Activated CD8-positive, alpha-beta memory T cell treated with anti-CD3 and anti-CD28 coated beads, Interleukin-2, amount 50 U/mL, for 24 hours (primary cell): ENCODE measurements around the gene DDX41.

Experiments
- DNase-seq: peaks from one replicate; pipeline ENCODE4 v3.0.0-alpha.2; 2020; ENCODE audit errors: extremely low read depth

The DDX41 gene

GRCh38 chr5:177484902-177485549 is 31.7 kb downstream of the DDX41 start:
- no peak for DNase-seq

- DNase-seq = no peak
Measured at GRCh38 chr5:177483994-177484901, 32.5 kb downstream of the DDX41 start.

GRCh38 chr5:177483042-177483441 is 33.7 kb downstream of the DDX41 start:
- no peak for DNase-seq

GRCh38 chr5:177482359-177482795 is 34.4 kb downstream of the DDX41 start:
- no peak for DNase-seq

- DNase-seq = no peak
Measured at GRCh38 chr5:177479774-177480173, 37.0 kb downstream of the DDX41 start.

GRCh38 chr5:177478711-177479646 is 37.8 kb downstream of the DDX41 start:
- no peak for DNase-seq

- DNase-seq = no peak
Measured at GRCh38 chr5:177477701-177478477, 38.9 kb downstream of the DDX41 start.

- no peak for DNase-seq
Measured at GRCh38 chr5:177476531-177477233, 40.1 kb downstream of the DDX41 start.

- no peak for DNase-seq
Measured at GRCh38 chr5:177475563-177476427, 41.0 kb downstream of the DDX41 start.

GRCh38 chr5:177474846-177475562 is 41.8 kb downstream of the DDX41 start:
- no peak for DNase-seq

- DNase-seq = no peak
Measured at GRCh38 chr5:177474002-177474476, 42.7 kb downstream of the DDX41 start.

GRCh38 chr5:177473443-177474001 is 43.2 kb downstream of the DDX41 start, which contains the start of gene DBN1:
DBN1 (minus strand) TSS chr5:177473634; CDS start chr5:177473521, 113 bp downstream.
- no peak for DNase-seq

- no peak for DNase-seq
Measured at GRCh38 chr5:177472460-177473442, 44.0 kb downstream of the DDX41 start.

GRCh38 chr5:177471610-177472356 is 45.0 kb downstream of the DDX41 start:
- DNase-seq = no peak

- DNase-seq = no peak
Measured at GRCh38 chr5:177470759-177471536, 45.8 kb downstream of the DDX41 start.
